Measurements from ENCODE around the gene CDH23. TPM values are rescaled to one million over a fixed set of nuclear protein-coding genes. Genes with fewer than 3 reads are reported as not detected.
A peak's percentile ranks its signal among the peaks of the same experiment; 100 is the strongest.

The CDH23 gene
- total RNA-seq, 1 experiment from 2014 or later, result 2.1 TPM

GRCh38 chr10:71830726-71831125 is 434.0 kb downstream of the CDH23 start:
- Histone ChIP-seq H3K27me3 (ENCODE audit: low read length) (no peaks in the 10 kb centered on the region), H4K20me1 (ENCODE audit: insufficient read depth, low read depth, low read length) (peaks cover 47% of the 10 kb centered on the region), H3K9me2 (replicated peaks; ENCODE audit: insufficient read depth, low read length) (no peaks in the 10 kb centered on the region), H3K9me3 (ENCODE audit: low read length) (no peaks in the 10 kb centered on the region), H3K27ac (ENCODE audit: low read length) (no peak overlapping the region), H3K4me1 (ENCODE audit: low read length) (peaks cover 20% of the 10 kb centered on the region), H3K9ac (ENCODE audit: low read length) (no peak overlapping the region), H3K79me2 (ENCODE audit: low read length) (no peaks in the 10 kb centered on the region), H3K36me3 (ENCODE audit: insufficient read depth, low read length) (peaks cover 21% of the 10 kb centered on the region), H3K4me3 (ENCODE audit: low read length) (no peak overlapping the region), H2AFZ (ENCODE audit: low read length) (no peak overlapping the region), H3K4me2 (ENCODE audit: low read depth, low read length, poor library complexity, severe bottlenecking) (no peak overlapping the region)
- DNase-seq, result no peak

- no peaks in the 10 kb centered on the region for H3K79me2 ChIP-seq (ENCODE audit: low read length)
- no peak overlapping the region for H2AFZ ChIP-seq (ENCODE audit: low read length)
- H4K20me1 ChIP-seq (ENCODE audit: insufficient read depth, low read depth, low read length), result peaks cover 47% of the 10 kb centered on the region
- peaks cover 31% of the 10 kb centered on the region for H3K4me1 ChIP-seq (ENCODE audit: low read length)
- H3K4me2 ChIP-seq (ENCODE audit: low read depth, low read length, poor library complexity, severe bottlenecking), result no peak overlapping the region
- H3K27me3 ChIP-seq (ENCODE audit: low read length), result no peaks in the 10 kb centered on the region
- peaks cover 12% of the 10 kb centered on the region for H3K36me3 ChIP-seq (ENCODE audit: insufficient read depth, low read length)
- H3K9me2 ChIP-seq (replicated peaks; ENCODE audit: insufficient read depth, low read length), result no peaks in the 10 kb centered on the region
- H3K9me3 ChIP-seq (ENCODE audit: low read length), result no peaks in the 10 kb centered on the region
- no peak overlapping the region for H3K4me3 ChIP-seq (ENCODE audit: low read length)
- DNase-seq, result no peak
- H3K27ac ChIP-seq (ENCODE audit: low read length), result no peak overlapping the region
- no peak overlapping the region for H3K9ac ChIP-seq (ENCODE audit: low read length)
Measured at GRCh38 chr10:71831646-71832552, 435.2 kb downstream of the CDH23 start.

GRCh38 chr10:71832967-71833366 is 436.2 kb downstream of the CDH23 start:
- Histone ChIP-seq H3K4me3 (ENCODE audit: low read length) (no peak overlapping the region), H3K9me2 (replicated peaks; ENCODE audit: insufficient read depth, low read length) (no peaks in the 10 kb centered on the region), H3K27me3 (ENCODE audit: low read length) (no peaks in the 10 kb centered on the region), H3K4me1 (ENCODE audit: low read length) (peaks cover 42% of the 10 kb centered on the region), H3K9ac (ENCODE audit: low read length) (no peak overlapping the region), H2AFZ (ENCODE audit: low read length) (no peak overlapping the region), H4K20me1 (ENCODE audit: insufficient read depth, low read depth, low read length) (peaks cover 53% of the 10 kb centered on the region), H3K27ac (ENCODE audit: low read length) (no peak overlapping the region), H3K36me3 (ENCODE audit: insufficient read depth, low read length) (peaks cover 12% of the 10 kb centered on the region), H3K9me3 (ENCODE audit: low read length) (no peaks in the 10 kb centered on the region), H3K4me2 (ENCODE audit: low read depth, low read length, poor library complexity, severe bottlenecking) (no peak overlapping the region), H3K79me2 (ENCODE audit: low read length) (no peaks in the 10 kb centered on the region)
- DNase-seq, result no peak

DNA sequence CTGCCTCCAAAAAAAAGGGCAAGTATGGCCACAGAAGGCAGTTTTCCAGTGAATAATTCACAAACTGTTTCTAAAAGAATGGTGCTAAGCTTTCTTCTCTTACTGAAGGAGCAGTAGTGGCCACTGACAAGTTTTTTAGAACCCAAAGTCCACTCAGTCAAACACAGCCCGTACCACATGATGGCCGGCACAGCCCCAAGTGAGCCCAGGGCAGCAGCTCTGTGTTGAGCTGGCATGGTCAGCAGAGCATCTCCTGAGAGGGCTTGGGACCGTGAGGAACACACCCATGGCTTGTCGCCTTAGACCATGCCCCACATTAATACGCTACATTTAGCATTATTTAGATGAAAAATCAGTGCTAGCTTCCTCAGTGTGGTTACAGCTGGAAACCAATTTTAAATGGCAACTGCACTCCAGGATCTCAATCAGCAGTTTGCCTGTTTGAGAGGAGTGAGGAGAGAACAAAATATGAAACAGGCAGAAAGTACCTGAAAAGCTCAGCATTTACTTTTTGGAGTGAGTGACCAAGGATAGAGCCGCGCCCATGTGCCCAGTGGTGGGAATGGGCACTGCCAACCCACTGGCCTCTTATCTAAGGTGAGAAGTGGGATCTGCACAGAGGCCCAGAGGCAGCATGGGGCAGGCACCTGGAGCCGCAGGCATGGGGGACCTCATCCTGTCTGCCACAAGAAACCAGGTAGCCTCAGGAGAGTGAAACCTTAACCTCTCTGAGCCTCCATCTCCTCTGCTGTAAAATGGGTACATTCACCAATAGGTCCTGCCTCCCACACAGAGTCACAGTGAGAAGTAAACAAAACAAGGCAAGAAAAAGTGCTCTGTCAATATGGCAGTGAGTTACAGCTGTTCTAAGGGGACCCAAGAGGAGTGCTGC is 437.0 kb downstream of the CDH23 start:
- Histone ChIP-seq H3K4me3 (ENCODE audit: low read length) (no peak overlapping the region), H2AFZ (ENCODE audit: low read length) (no peak overlapping the region), H4K20me1 (ENCODE audit: insufficient read depth, low read depth, low read length) (peaks cover 60% of the 10 kb centered on the region), H3K9ac (ENCODE audit: low read length) (no peak overlapping the region), H3K27ac (ENCODE audit: low read length) (no peak overlapping the region), H3K36me3 (ENCODE audit: insufficient read depth, low read length) (peaks cover 10% of the 10 kb centered on the region), H3K27me3 (ENCODE audit: low read length) (no peaks in the 10 kb centered on the region), H3K79me2 (ENCODE audit: low read length) (no peaks in the 10 kb centered on the region), H3K4me2 (ENCODE audit: low read depth, low read length, poor library complexity, severe bottlenecking) (no peak overlapping the region), H3K4me1 (ENCODE audit: low read length) (peaks cover 49% of the 10 kb centered on the region), H3K9me2 (replicated peaks; ENCODE audit: insufficient read depth, low read length) (no peaks in the 10 kb centered on the region), H3K9me3 (ENCODE audit: low read length) (no peaks in the 10 kb centered on the region)
- DNase-seq, result no peak

- no peak overlapping the region for H3K9ac ChIP-seq (ENCODE audit: low read length)
- no peak overlapping the region for H3K4me2 ChIP-seq (ENCODE audit: low read depth, low read length, poor library complexity, severe bottlenecking)
- no peak overlapping the region for H3K27ac ChIP-seq (ENCODE audit: low read length)
- H3K4me3 ChIP-seq (ENCODE audit: low read length), result no peak overlapping the region
- peaks cover 52% of the 10 kb centered on the region for H3K4me1 ChIP-seq (ENCODE audit: low read length)
- no peaks in the 10 kb centered on the region for H3K27me3 ChIP-seq (ENCODE audit: low read length)
- no peak overlapping the region for H2AFZ ChIP-seq (ENCODE audit: low read length)
- no peak for DNase-seq
- H3K79me2 ChIP-seq (ENCODE audit: low read length), result no peaks in the 10 kb centered on the region
- peaks cover 62% of the 10 kb centered on the region for H4K20me1 ChIP-seq (ENCODE audit: insufficient read depth, low read depth, low read length)
- H3K9me3 ChIP-seq (ENCODE audit: low read length), result no peaks in the 10 kb centered on the region
- H3K9me2 ChIP-seq (replicated peaks; ENCODE audit: insufficient read depth, low read length), result no peaks in the 10 kb centered on the region
- peaks cover 7% of the 10 kb centered on the region; the same call in 1 of the 2 replicates for H3K36me3 ChIP-seq (ENCODE audit: insufficient read depth, low read length)
Measured at GRCh38 chr10:71834343-71834674, 437.6 kb downstream of the CDH23 start.

- Histone ChIP-seq H3K4me1 (ENCODE audit: low read length) (peaks cover 66% of the 10 kb centered on the region), H3K9me3 (ENCODE audit: low read length) (no peaks in the 10 kb centered on the region), H3K79me2 (ENCODE audit: low read length) (no peaks in the 10 kb centered on the region), H2AFZ (ENCODE audit: low read length) (no peak overlapping the region), H3K27ac (ENCODE audit: low read length) (peak overlapping the region; percentile 82), H3K9me2 (replicated peaks; ENCODE audit: insufficient read depth, low read length) (no peaks in the 10 kb centered on the region), H3K9ac (ENCODE audit: low read length) (peak overlapping the region; percentile 57), H3K27me3 (ENCODE audit: low read length) (no peaks in the 10 kb centered on the region), H3K4me3 (ENCODE audit: low read length) (peak overlapping the region; percentile 50), H4K20me1 (ENCODE audit: insufficient read depth, low read depth, low read length) (peaks cover 66% of the 10 kb centered on the region), H3K4me2 (ENCODE audit: low read depth, low read length, poor library complexity, severe bottlenecking) (peak overlapping the region; percentile 78), H3K36me3 (ENCODE audit: insufficient read depth, low read length) (peaks cover 3% of the 10 kb centered on the region; the same call in 1 of the 2 replicates)
- peak; percentile 98 for DNase-seq
Measured at GRCh38 chr10:71835671-71836595, 439.2 kb downstream of the CDH23 start.

- H3K9ac ChIP-seq (ENCODE audit: low read length), result peak overlapping the region; percentile 57
- no peaks in the 10 kb centered on the region for H3K9me3 ChIP-seq (ENCODE audit: low read length)
- peak overlapping the region; percentile 49 for H3K4me3 ChIP-seq (ENCODE audit: low read length)
- H3K27me3 ChIP-seq (ENCODE audit: low read length), result no peaks in the 10 kb centered on the region
- H3K79me2 ChIP-seq (ENCODE audit: low read length), result no peaks in the 10 kb centered on the region
- no peak for DNase-seq
- no peaks in the 10 kb centered on the region for H3K9me2 ChIP-seq (replicated peaks; ENCODE audit: insufficient read depth, low read length)
- H4K20me1 ChIP-seq (ENCODE audit: insufficient read depth, low read depth, low read length), result peaks cover 67% of the 10 kb centered on the region
- peaks cover 70% of the 10 kb centered on the region for H3K4me1 ChIP-seq (ENCODE audit: low read length)
- H3K36me3 ChIP-seq (ENCODE audit: insufficient read depth, low read length), result no peaks in the 10 kb centered on the region
- peak overlapping the region; percentile 82 for H3K27ac ChIP-seq (ENCODE audit: low read length)
- H3K4me2 ChIP-seq (ENCODE audit: low read depth, low read length, poor library complexity, severe bottlenecking), result peak overlapping the region; percentile 78
- no peak overlapping the region for H2AFZ ChIP-seq (ENCODE audit: low read length)
Measured at GRCh38 chr10:71836596-71836974, 439.9 kb downstream of the CDH23 start.

Data from Karpas-422 (cell line).